Measurements from ENCODE around the gene KCNH1. TPM values are rescaled to one million over a fixed set of nuclear protein-coding genes. Genes with fewer than 3 reads are reported as not detected.
A peak's percentile ranks its signal among the peaks of the same experiment; 100 is the strongest.

The KCNH1 gene
- total and polyA plus RNA-seq, 2 experiments from 2014 or later, result 0.28 TPM; not detected in 1

DNA sequence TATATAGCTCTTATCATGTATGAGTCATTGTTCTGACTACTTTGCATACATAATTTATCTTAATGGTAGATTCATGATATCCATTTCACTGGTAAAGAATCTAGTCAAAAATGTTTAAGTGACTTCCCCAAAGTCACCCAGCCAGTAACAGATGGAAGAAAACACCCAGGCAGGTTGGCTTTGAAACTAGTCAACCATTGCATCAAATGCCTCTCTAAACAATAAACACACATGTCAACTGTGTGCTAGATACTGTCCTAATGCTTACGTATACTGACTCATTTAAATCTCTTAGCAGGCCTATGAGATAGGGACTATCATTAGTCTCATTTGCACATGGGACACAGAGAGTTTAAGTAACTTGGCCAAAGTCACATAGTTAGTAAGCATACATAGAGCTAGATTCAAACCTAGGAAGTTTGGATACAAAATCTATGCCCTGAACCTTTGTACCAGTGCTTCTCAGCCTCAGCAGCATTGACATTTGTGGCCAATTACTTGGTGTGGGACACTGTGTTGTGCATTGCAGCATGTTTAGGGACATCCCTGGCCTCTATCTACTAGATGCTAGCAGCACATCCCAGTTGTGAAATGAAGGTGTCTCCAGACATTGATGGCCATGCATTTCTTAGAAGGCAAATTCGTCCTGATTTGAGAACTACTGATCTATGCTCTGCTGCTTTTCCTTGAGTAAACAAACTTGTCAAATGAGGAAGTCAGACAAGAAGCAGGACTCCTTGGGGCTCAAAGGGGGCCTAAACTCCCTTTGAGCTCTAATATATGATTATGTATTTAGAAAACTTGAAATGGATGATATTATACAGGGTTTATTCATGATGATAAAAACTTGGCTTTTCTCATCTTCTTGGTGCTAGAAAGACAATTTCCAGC is 316.3 kb downstream of the KCNH1 start:
- Mint-ChIP-seq H3K9me3 (no peaks in the 10 kb centered on the region), H3K27me3 (ENCODE audit: insufficient read depth, low read depth, poor library complexity) (no peaks in the 10 kb centered on the region), H3K27ac (no peak overlapping the region), H3K4me1 (peaks cover 11% of the 10 kb centered on the region; the same call in 2 of the 3 replicates), H3K36me3 (ENCODE audit: low read depth) (no peaks in the 10 kb centered on the region), H3K4me3 (no peak overlapping the region)
- Histone ChIP-seq H3K4me3 (no peak overlapping the region), H4K20me1 (replicated peaks; ENCODE audit: insufficient read depth) (no peaks in the 10 kb centered on the region), H3K27me3 (ENCODE audit: insufficient read depth) (no peaks in the 10 kb centered on the region), H3K4me1 (ENCODE audit: insufficient read depth) (no peaks in the 10 kb centered on the region), H3F3A (replicated peaks; ENCODE audit: low read depth) (no peaks in the 10 kb centered on the region), H2AFZ (0 out of 2 replicates have a peak overlapping the region, but pooled peaks have one; percentile 32), H3K4me2 (no peak overlapping the region), H3K79me2 (replicated peaks; ENCODE audit: insufficient read depth) (no peaks in the 10 kb centered on the region), H3K36me3 (ENCODE audit: insufficient read depth) (no peaks in the 10 kb centered on the region), H3K27ac (ENCODE audit: low read depth) (no peak overlapping the region), H3K9me2 (ENCODE audit: insufficient read depth) (peaks cover 5% of the 10 kb centered on the region; the same call in 1 of the 2 replicates)
- TF ChIP-seq ZNF114 (CRISPR knock-in tag; IDR thresholded peaks at IDR 0.05), result no peak
- TF ChIP-seq JUNB (IDR thresholded peaks at IDR 0.05; ENCODE audit: unreplicated experiment), result no peak
- no peak for TF ChIP-seq EZH2 (IDR thresholded peaks at IDR 0.05; ENCODE audit: low read depth, unreplicated experiment)
- TF ChIP-seq NANOG (IDR thresholded peaks at IDR 0.05; ENCODE audit: borderline replicate concordance), result no peak
- TF ChIP-seq CTCF (conservative IDR thresholded peaks at IDR 0.05; ENCODE audit: low read depth in 2 of 2), result no peak
- no peak for TF ChIP-seq STAT1 (IDR thresholded peaks at IDR 0.05; ENCODE audit: unreplicated experiment)
- no peak for TF ChIP-seq EZH2phosphoT487 (IDR thresholded peaks at IDR 0.05; ENCODE audit: unreplicated experiment)
- no peak for TF ChIP-seq ZNF462 (CRISPR knock-in tag; IDR thresholded peaks at IDR 0.05)
- TF ChIP-seq ETS1 (IDR thresholded peaks at IDR 0.05), result no peak
- TF ChIP-seq POLR2AphosphoS5 (IDR thresholded peaks at IDR 0.05; ENCODE audit: low read depth), result no peak
- no peak for TF ChIP-seq ZNF331 (CRISPR knock-in tag; IDR thresholded peaks at IDR 0.05; ENCODE audit: low read depth)
- no peak for TF ChIP-seq CREB1 (CRISPR knock-in tag; IDR thresholded peaks at IDR 0.05; ENCODE audit: low read depth)
- TF ChIP-seq, protein P1, sequence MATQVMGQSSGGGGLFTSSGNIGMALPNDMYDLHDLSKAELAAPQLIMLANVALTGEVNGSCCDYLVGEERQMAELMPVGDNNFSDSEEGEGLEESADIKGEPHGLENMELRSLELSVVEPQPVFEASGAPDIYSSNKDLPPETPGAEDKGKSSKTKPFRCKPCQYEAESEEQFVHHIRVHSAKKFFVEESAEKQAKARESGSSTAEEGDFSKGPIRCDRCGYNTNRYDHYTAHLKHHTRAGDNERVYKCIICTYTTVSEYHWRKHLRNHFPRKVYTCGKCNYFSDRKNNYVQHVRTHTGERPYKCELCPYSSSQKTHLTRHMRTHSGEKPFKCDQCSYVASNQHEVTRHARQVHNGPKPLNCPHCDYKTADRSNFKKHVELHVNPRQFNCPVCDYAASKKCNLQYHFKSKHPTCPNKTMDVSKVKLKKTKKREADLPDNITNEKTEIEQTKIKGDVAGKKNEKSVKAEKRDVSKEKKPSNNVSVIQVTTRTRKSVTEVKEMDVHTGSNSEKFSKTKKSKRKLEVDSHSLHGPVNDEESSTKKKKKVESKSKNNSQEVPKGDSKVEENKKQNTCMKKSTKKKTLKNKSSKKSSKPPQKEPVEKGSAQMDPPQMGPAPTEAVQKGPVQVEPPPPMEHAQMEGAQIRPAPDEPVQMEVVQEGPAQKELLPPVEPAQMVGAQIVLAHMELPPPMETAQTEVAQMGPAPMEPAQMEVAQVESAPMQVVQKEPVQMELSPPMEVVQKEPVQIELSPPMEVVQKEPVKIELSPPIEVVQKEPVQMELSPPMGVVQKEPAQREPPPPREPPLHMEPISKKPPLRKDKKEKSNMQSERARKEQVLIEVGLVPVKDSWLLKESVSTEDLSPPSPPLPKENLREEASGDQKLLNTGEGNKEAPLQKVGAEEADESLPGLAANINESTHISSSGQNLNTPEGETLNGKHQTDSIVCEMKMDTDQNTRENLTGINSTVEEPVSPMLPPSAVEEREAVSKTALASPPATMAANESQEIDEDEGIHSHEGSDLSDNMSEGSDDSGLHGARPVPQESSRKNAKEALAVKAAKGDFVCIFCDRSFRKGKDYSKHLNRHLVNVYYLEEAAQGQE (IDR thresholded peaks at IDR 0.05; ENCODE audit: unreplicated experiment), result no peak
- ATAC-seq (no peak), DNase-seq (ENCODE audit: low spot score) (no peak)

Data from GM23338 (cell line).